Measurements from ENCODE around the gene MEIS2.

Gene MEIS2

DNA sequence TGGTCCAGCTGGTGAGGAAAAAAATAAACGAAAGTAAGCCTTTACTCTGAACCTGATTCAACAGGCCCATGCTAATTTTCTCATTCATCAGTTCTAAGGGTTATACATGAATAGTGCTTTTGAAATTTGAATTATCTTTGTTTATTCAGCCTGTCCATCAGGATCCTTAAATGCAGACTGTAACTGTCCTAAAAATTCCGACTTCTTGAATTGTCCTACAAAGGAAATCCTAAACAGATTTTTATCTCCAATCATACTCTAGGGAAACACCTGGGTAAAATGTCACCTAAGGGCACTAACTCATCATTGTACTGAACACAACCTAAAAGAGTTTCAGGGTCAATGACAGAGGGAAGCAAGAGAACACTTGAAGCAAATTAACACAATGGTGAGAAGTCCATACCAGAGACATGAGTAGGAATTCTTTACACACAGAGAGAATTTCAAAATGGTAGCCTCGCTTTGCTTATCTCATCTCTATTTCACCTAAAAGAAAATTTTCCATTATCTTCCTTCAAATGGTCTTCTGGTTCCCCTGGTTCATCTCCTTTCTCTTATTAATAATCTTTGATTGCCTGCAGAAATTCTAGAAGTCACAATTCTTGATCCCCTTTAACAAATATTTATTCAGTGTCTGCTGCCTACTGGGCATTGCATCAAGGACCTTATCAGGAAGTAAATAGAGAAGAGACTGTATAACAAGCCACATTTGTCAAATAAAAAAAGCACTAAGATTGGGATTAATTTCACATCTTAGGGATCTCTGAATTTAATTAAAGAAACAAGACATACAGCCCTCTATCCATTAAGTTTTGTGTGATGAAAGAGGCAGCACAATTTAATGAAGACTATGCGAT, 182.7 kb downstream of the MEIS2 start:
- H3K4me3 ChIP-seq (ENCODE audit: low read length) = no peak overlapping the region
- no peak for TF ChIP-seq ZNF274 (IDR thresholded peaks at IDR 0.05; ENCODE audit: low read depth, low read length)

DNA sequence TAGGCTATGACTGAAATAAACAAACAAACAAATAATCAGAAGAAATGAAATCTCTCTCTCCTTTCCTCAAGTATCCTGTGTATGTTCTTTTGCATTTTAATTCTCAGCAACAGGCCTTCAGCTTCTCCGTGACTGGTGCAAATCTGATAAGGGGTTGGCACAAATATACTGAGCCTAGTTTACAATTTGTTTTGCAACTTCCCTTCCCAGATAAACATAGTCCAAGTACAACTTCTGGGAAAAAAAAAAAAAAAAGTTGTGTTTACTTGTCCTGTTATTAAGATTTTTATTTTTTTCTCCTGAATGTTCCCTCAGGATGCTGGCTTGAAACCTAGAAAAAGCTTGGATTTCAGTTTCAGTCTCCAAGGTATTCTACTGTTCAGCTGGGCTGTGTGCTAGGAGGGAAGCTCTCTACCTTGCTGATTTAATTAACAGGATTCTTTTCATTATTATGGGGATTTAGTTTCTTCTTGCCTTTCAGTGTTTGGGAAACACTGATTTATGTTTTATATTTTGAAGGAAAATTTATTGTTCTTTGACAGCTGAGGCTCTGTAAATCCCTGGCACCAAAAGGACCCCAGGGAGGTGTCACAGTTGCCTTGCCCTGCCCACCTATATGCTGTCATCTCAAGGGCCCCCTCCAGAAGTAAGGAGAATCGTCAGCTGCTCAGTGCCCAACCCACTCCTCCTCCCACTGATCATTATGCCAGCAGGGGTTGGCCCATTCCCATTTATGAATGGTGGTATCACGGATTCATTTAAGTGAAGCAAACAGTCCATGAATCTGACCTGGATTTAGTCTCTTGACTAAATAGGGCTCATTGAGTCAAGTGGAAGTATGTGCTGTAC, 185.2 kb downstream of the MEIS2 start:
- TF ChIP-seq ZNF274 (IDR thresholded peaks at IDR 0.05; ENCODE audit: low read depth, low read length) = no peak
- H3K4me3 ChIP-seq (ENCODE audit: low read length) = no peak overlapping the region

DNA sequence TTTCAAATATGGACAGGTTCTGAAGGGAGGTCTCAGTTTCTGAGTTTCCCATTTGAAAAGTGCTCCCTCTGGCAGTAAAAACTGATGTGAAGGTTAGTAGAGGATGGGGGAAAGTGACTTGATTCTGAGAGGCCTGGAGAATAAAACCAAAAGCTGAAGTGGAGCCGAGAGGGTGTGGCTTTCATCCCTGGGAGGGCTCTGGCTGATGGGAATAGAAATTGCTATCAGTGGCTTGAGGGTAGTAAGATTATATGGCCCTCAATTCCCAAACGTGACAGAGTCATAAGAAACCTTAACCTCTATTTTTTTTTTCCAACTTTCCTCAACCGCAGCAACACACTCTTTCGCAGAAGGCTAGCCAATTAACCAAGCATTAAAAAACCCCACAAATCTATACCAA, 185.9 kb downstream of the MEIS2 start:
- TF ChIP-seq ZNF274 (IDR thresholded peaks at IDR 0.05; ENCODE audit: low read depth, low read length) = no peak
- no peak overlapping the region for H3K4me3 ChIP-seq (ENCODE audit: low read length)

DNA sequence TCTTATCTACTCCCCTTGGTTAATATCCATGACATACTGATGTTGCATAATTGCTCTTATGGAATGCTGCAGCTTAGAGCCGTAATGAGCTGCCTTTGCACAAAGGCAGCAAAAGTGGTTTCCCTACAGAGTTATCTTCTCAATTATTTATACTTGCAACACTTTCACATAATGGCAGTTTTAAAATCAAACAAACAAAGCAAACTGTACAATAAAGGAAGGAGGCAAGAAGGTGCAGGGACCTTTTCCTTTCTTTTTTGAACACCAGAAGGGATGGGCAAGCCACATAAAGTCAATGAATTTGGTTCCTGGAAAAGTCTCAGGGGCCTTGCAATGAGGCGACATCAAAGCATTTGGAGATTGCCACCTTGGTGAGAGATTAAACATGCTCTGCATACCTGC, 188.0 kb downstream of the MEIS2 start:
- H3K4me3 ChIP-seq (ENCODE audit: low read length) = no peak overlapping the region
- no peak for TF ChIP-seq ZNF274 (IDR thresholded peaks at IDR 0.05; ENCODE audit: low read depth, low read length)

DNA sequence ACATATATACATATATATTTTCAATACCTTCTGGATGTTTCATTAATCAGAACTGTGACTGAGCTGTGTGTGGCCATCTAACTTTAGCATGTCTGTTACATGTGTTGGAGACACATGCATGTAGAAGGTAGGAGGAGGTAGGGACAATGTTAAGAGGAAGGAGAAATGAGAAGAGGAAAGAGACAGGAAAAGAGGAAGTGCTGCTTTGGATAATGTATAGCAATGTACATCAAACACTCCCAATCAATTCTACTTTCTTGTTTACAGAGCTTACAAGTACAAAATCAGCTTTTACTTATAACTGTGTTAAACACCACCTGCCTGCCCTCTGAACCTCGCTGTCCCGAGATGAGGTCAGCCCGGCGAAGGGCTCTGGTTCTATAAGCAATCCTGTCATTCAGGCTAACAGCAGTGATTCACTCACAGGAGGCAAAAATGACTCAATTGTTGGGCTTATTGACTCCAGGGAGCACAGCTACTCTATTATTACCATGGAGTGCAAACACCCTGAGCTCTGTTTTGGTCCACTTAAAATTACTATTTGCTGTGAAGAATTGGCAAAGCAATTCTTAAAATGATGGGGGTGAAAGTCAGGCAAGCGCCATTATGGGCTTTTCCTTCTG, 188.9 kb downstream of the MEIS2 start:
- no peak overlapping the region for H3K4me3 ChIP-seq (ENCODE audit: low read length)
- no peak for TF ChIP-seq ZNF274 (IDR thresholded peaks at IDR 0.05; ENCODE audit: low read depth, low read length)

DNA sequence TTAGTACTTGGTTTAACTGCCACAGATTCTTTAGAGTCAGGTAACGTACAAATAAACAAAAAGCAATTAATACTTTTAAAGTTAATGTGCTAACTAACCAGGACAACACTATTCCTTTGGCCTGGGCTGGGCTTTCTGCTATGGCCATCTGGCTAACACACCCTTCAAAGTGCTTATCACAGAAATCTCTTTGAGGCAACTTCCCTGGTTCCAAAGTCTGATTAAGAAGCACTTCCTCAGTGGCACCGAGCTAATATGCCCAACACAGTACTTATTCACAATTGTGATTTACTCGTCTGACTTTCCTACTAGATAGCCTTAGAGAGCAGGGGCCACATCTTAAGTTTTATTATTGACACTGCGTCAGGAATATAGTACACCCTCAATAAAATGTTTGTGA, 191.4 kb downstream of the MEIS2 start:
- TF ChIP-seq ZNF274 (IDR thresholded peaks at IDR 0.05; ENCODE audit: low read depth, low read length) = no peak
- no peak overlapping the region for H3K4me3 ChIP-seq (ENCODE audit: low read length)

DNA sequence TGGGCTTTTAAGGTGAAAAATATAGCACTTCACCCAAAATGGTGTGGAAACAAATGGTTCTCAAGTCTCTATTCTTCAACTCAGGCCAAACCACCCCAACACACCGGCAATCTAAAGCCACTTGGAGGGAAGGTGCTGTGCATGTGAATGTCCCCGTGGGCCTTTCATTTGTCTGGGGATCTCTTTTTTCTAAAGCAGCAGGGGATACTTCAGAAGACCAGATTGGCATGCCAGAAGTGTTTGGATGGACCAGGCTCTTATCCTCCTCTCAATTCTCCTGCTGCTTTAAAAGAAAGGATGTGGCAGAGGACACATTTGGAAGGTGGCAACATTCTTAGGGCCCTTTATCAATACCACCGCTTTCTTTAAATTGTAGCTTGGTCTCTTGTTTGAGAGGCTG, 193.1 kb downstream of the MEIS2 start:
- TF ChIP-seq ZNF274 (IDR thresholded peaks at IDR 0.05; ENCODE audit: low read depth, low read length) = no peak
- no peak overlapping the region for H3K4me3 ChIP-seq (ENCODE audit: low read length)

DNA sequence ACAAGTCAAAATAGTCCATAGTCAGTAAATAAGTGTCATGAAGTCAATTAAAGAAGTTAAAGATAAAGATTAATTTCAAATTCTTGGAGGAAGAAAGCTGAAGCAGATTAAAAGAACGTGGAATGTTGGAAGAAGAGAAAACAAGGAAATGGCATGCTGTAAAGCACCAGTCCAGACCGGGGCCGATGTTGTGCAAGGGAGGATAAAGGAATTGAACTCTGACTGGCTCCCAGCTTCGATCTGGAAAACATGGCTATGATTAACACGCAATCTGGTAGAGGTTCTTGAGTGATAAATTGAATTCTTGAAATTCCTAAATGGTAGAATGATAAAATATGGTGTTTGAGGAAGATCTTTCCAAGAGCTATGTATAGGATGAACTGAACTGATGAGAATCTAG, 194.4 kb downstream of the MEIS2 start:
- TF ChIP-seq ZNF274 (IDR thresholded peaks at IDR 0.05; ENCODE audit: low read depth, low read length) = no peak
- no peak overlapping the region for H3K4me3 ChIP-seq (ENCODE audit: low read length)

DNA sequence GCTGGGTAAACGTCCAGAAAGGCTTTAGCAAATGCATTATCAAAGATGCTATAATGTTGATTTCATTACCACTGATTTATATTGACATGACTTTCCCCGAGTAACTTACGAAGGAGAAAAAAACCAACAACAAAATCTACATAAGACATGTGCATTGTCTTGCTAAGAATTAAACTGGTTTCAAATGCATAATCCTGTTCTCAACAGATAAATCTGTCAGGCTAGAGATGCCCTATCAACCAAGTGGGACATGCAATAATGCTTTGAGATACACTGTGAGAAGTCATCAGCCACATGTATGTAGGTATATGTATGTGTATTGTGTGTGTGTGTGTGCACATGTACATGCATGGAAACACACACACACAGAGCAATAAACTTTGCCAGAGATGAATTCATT, 195.6 kb downstream of the MEIS2 start:
- H3K4me3 ChIP-seq (ENCODE audit: low read length) = no peak overlapping the region
- TF ChIP-seq ZNF274 (IDR thresholded peaks at IDR 0.05; ENCODE audit: low read depth, low read length) = no peak

DNA sequence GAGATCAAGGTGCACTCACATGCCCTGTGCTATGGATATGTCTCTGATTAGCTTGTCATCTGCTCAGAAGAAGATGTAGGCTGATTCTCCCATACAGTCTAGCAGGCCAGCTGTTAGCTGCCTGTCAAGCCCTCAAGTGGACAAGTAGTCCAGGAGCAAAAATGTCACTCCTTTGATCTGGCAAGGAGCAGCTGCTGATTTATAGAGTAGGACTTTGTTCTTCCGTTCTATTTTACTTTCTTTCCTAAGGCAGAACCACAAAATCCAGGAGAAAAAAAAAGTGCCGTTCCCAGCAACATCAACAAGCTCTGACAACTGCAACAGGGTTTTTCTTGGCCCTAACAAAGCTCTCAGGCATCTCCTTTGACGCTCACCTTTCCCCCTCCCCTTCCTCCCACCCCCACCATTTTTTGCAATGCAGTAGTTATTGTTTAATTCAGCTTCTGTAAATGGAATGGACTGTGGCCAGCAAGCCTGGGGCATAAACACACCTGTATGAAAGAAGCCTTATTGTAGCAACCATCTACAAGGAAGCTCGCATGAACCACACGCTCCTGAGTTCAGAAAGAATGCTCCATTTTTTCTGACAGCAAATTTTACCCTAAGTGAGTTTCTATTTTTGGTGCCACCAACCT, 196.3 kb downstream of the MEIS2 start:
- no peak for TF ChIP-seq ZNF274 (IDR thresholded peaks at IDR 0.05; ENCODE audit: low read depth, low read length)
- H3K4me3 ChIP-seq (ENCODE audit: low read length) = no peak overlapping the region

DNA sequence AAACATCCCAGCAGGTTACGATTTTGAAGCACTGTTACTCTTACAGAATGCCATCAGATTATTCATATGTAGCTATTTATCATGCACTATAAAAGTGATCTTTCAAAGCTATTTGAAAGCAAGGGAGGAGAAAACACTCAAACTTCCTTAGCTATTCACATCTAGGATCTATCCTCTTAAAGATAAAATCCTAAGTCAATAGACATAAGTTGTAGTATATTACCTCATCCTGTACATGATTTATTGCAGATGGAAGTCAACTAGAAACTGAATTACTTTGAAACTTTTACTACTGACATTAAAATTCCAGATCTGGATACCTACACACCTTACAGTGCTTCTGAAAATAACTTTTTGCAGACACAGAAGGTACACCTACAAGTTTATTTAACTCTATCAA, 197.2 kb downstream of the MEIS2 start:
- H3K4me3 ChIP-seq (ENCODE audit: low read length) = no peak overlapping the region
- TF ChIP-seq ZNF274 (IDR thresholded peaks at IDR 0.05; ENCODE audit: low read depth, low read length) = no peak

DNA sequence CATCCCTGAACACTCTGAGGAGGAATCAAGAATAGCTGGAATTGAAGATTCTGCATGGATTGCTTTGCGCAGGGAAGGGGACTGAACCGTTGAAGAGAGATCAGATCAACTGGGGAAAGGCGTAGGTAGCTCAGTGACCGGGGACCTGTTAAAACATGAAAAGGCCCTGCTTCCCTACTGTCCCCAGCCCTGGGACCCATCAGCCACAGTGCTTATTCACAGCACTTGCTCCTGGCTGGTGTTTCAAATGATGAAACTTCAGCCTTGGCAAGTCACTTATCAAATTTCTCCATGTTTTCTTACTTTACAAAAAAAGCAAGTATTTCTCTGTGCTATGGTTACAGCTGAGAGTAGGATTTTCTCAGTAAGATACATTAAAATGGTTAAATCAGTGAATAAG, 199.3 kb downstream of the MEIS2 start:
- no peak overlapping the region for H3K4me3 ChIP-seq (ENCODE audit: low read length)
- TF ChIP-seq ZNF274 (IDR thresholded peaks at IDR 0.05; ENCODE audit: low read depth, low read length) = no peak

DNA sequence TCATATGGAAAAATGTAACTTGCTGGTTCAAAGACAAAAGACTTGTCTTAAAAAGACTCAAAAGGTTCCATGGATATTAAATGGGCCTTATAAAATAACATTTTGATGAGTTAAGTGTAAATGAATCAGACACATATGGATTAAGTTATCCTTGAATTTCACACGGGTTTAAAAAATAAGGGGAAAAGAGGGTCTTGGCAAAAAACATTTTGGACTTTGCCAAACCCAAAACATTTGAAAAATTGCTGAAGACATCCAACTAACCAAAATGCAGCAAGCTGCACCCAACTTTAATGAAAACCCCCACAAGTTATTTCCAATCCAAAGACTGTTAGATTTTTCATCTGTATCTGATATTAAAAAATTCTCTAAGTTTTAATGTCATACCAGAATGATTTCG, 200.7 kb downstream of the MEIS2 start:
- no peak overlapping the region for H3K4me3 ChIP-seq (ENCODE audit: low read length)
- TF ChIP-seq ZNF274 (IDR thresholded peaks at IDR 0.05; ENCODE audit: low read depth, low read length) = no peak

DNA sequence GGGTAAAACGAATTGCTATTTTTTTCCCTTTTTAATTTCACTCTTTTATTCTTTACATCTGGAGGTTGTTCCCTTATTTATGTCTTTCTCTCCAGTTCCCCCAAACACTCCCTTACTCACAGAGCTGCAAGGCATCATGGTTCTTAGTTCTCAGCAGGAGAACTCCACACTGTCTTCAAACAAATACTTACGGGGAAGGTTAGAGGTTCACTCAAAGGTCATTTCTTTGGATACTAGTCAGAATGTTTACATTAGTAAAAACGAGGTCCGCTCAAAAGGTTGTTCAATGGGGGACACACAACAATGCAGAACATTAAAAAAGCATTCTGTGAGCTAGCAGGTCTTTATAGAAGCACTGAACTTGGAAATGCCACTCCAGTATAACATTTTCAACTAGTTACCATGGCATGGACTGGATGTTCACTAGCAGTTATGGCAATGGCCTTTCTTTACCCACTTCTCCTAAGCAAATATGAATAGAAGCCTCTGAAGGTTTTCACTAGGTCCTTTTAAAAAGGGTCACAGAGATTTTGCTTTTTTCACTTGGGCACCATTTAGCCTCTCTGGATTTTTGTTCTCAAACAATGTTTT, 201.7 kb downstream of the MEIS2 start:
- TF ChIP-seq ZNF274 (IDR thresholded peaks at IDR 0.05; ENCODE audit: low read depth, low read length) = no peak
- H3K4me3 ChIP-seq (ENCODE audit: low read length) = no peak overlapping the region

Measured in GM08714 (cell line).